LNCAP (cell line): ENCODE measurements around the gene TBC1D19.

Source experiments
- CTCF ChIP-seq: fragments of 450-650 bp; IDR thresholded peaks from 2 replicates; pipeline ENCODE4 v1.5.1; 2017; ENCODE audit warnings: mild to moderate bottlenecking

TBC1D19 gene

GRCh38 chr4:26763063-26763462, 179.2 kb downstream of the TBC1D19 start:
- no peak for TF ChIP-seq CTCF

- no peak for TF ChIP-seq CTCF
Observed at GRCh38 chr4:26763648-26764047, 179.8 kb downstream of the TBC1D19 start.

- no peak for TF ChIP-seq CTCF
Observed at GRCh38 chr4:26764231-26764630, 180.3 kb downstream of the TBC1D19 start.

- no peak for TF ChIP-seq CTCF
Observed at GRCh38 chr4:26765515-26765914, 181.6 kb downstream of the TBC1D19 start.

- TF ChIP-seq CTCF = no peak
Observed at GRCh38 chr4:26766141-26766540, 182.3 kb downstream of the TBC1D19 start.

- no peak for TF ChIP-seq CTCF
Observed at GRCh38 chr4:26772096-26772873, 188.4 kb downstream of the TBC1D19 start.

- TF ChIP-seq CTCF = no peak
Observed at GRCh38 chr4:26779224-26779623, 195.3 kb downstream of the TBC1D19 start.

- no peak for TF ChIP-seq CTCF
Observed at GRCh38 chr4:26779674-26780073, 195.8 kb downstream of the TBC1D19 start.
